HCT116 (cell line): Measurements from ENCODE around the gene TMA7B. TPM values are rescaled to one million over a fixed set of nuclear protein-coding genes. Genes with fewer than 3 reads are reported as not detected.

Experiments used
- ATAC-seq: fragments of 200-7000 bp; cut with Tn5 transposase; 2 replicates; pipeline ENCODE4 v1.9.1; 2020; ENCODE audit warnings: mild to moderate bottlenecking, moderate library complexity
- BruUV-seq: library from RNA; stranded (reverse); fragments of 400-500 nt; replicated peaks from 2 replicates; lab custom pipeline; 2021; lab: Mats Ljungman, UMichigan
- CTCF ChIA-PET: fragments of 300-600 bp; sonication (Branson Sonifier 250); formaldehyde crosslinking; loops from one replicate; lab custom pipeline; 2021; ENCODE audit warnings: antibody characterized with exemption; lab: Charles Lee
- POLR2A ChIA-PET: fragments of 300-600, 350-600 bp; sonication (Branson Sonifier 250); formaldehyde crosslinking; loops from one replicate; lab custom pipeline; 2021; ENCODE audit warnings: antibody characterized with exemption; lab: Charles Lee
- RAD21 ChIA-PET, 2 experiments: fragments of 300-600 bp; sonication (Branson Sonifier 250); formaldehyde crosslinking; loops; one replicate each; lab custom pipeline; 2023; ENCODE audit warnings: low total read pairs in 2 of 2; ENCODE audit not compliant: uncharacterized antibody in 2 of 2, unreplicated experiment in 2 of 2, low non-redundant PET in 1 of 2; lab: Charles Lee
- DNase-seq: peaks from one replicate; pipeline ENCODE4 v3.0.0-alpha.2; 2010; ENCODE audit warnings: low read depth, low spot score
- H2AFZ ChIP-seq: fragments of 200-600 bp; shearing (Covaris generic), sonication (generic); 2 replicates; pipeline ENCODE4 v1.6.1; 2017; ENCODE audit warnings: low read depth, mixed run types, mixed read lengths, antibody characterized with exemption, low read length; ENCODE audit not compliant: poor library complexity, severe bottlenecking
- H3K27ac ChIP-seq: 2 replicates; pipeline ENCODE4 v1.5.1; 2012; ENCODE audit warnings: low read depth, low read length
- H3K27me3 ChIP-seq: fragments of 200-600 bp; sonication (generic); 2 replicates; pipeline ENCODE4 v1.6.1; 2016; ENCODE audit warnings: mixed run types, low read length, mixed read lengths; ENCODE audit not compliant: insufficient read depth
- H3K36me3 ChIP-seq, 2 experiments: fragments of 200-500 bp in 1 of 2; fragments of 200-600 bp in 1 of 2; sonication (Bioruptor generic) in 1 of 2; sonication (generic) in 1 of 2; 2 replicates each; pipeline versions ENCODE4 v1.5.1 to v1.6.1; 2014 to 2016; ENCODE audit warnings: low read length in 2 of 2, inconsistent platforms in 1 of 2, mixed read lengths in 1 of 2, mixed run types in 1 of 2; ENCODE audit not compliant: insufficient read depth in 2 of 2, control insufficient read depth in 1 of 2
- H3K4me1 ChIP-seq, 2 experiments: fragments of 200-600 bp in 1 of 2; sonication (generic) in 1 of 2; 2 replicates each; pipeline versions ENCODE4 v1.5.1 to v1.6.1; 2012 to 2017; ENCODE audit warnings: low read length in 2 of 2, inconsistent platforms in 1 of 2, mild to moderate bottlenecking in 1 of 2, mixed read lengths in 1 of 2, mixed run types in 1 of 2, moderate library complexity in 1 of 2; ENCODE audit not compliant: insufficient read depth in 2 of 2, control insufficient read depth in 1 of 2
- H3K4me2 ChIP-seq: fragments of 200-600 bp; sonication (generic); 2 replicates; pipeline ENCODE4 v1.6.1; 2017; ENCODE audit warnings: mixed run types, low read length, mixed read lengths
- H3K4me3 ChIP-seq, 2 experiments: fragments of 200-600 bp in 1 of 2; sonication (generic) in 1 of 2; replicated peaks in 1 of 2; 2 replicates each; pipeline ENCODE4 v1.5.1; 2011 to 2016; ENCODE audit warnings: low read length in 2 of 2, control low read depth in 1 of 2, low read depth in 1 of 2, mild to moderate bottlenecking in 1 of 2, mixed read lengths in 1 of 2, mixed run types in 1 of 2
- H3K79me2 ChIP-seq: fragments of 200-600 bp; sonication (generic); 2 replicates; pipeline ENCODE4 v1.6.1; 2017; ENCODE audit warnings: mild to moderate bottlenecking, mixed run types, low read length, moderate library complexity, mixed read lengths; ENCODE audit not compliant: insufficient read depth
- H3K9ac ChIP-seq: fragments of 200-600 bp; sonication (generic); 2 replicates; pipeline ENCODE4 v1.6.1; 2016; ENCODE audit warnings: low read length, mixed read lengths
- H3K9me2 ChIP-seq: fragments of 200-600 bp; sonication (generic), shearing (Covaris generic); 2 replicates; pipeline ENCODE4 v1.6.1; 2017; ENCODE audit warnings: mixed run types, mild to moderate bottlenecking, moderate library complexity; ENCODE audit not compliant: insufficient read depth
- H3K9me3 ChIP-seq, 2 experiments: fragments of 200-500 bp in 1 of 2; fragments of 200-600 bp in 1 of 2; sonication (Bioruptor generic) in 1 of 2; sonication (generic) in 1 of 2; 2 replicates each; pipeline ENCODE4 v1.6.1; 2014 to 2017; ENCODE audit warnings: low read length in 2 of 2, mixed read lengths in 2 of 2, inconsistent platforms in 1 of 2, low read depth in 1 of 2, mild to moderate bottlenecking in 1 of 2, mixed run types in 1 of 2, moderate library complexity in 1 of 2; ENCODE audit not compliant: control insufficient read depth in 1 of 2, insufficient read depth in 1 of 2
- H4K20me1 ChIP-seq: fragments of 200-600 bp; sonication (generic), shearing (Covaris generic); 2 replicates; pipeline ENCODE4 v1.6.1; 2017; ENCODE audit warnings: mixed run types, mild to moderate bottlenecking, moderate library complexity; ENCODE audit not compliant: insufficient read depth
- CBX3 ChIP-seq: IDR thresholded peaks from 2 replicates; pipeline ENCODE4 v1.6.1; 2012; ENCODE audit warnings: low read depth
- CEBPB ChIP-seq: IDR thresholded peaks from 2 replicates; pipeline ENCODE4 v1.6.1; 2012; ENCODE audit warnings: low read depth
- FOSL1 ChIP-seq: IDR thresholded peaks from 2 replicates; pipeline ENCODE4 v1.6.1; 2012; ENCODE audit warnings: low read depth
- JUND ChIP-seq: IDR thresholded peaks from 2 replicates; pipeline ENCODE4 v1.6.1; 2012
- POLR2A ChIP-seq: IDR thresholded peaks from 2 replicates; pipeline ENCODE4 v1.7.0; 2011; ENCODE audit warnings: borderline replicate concordance; ENCODE audit not compliant: insufficient read depth, insufficient read length; ENCODE audit errors: extremely low read depth
- POLR2AphosphoS5 ChIP-seq: IDR thresholded peaks from 2 replicates; pipeline ENCODE4 v1.6.1; 2011; ENCODE audit warnings: mild to moderate bottlenecking, low read depth, low read length, moderate library complexity
- SIN3A ChIP-seq: IDR thresholded peaks from 2 replicates; pipeline ENCODE4 v1.6.1; 2012; ENCODE audit warnings: low read depth
- TCF7L2 ChIP-seq: IDR thresholded peaks from 2 replicates; pipeline ENCODE4 v1.7.0; 2011; ENCODE audit warnings: borderline replicate concordance, inconsistent platforms; ENCODE audit not compliant: insufficient read depth, insufficient read length; ENCODE audit errors: extremely low read depth
- ZBTB33 ChIP-seq: IDR thresholded peaks from 2 replicates; pipeline ENCODE4 v1.6.1; 2011; ENCODE audit warnings: mild to moderate bottlenecking, low read length, moderate library complexity; ENCODE audit not compliant: insufficient replicate concordance; ENCODE audit errors: extremely low read depth
- ZFX ChIP-seq: fragments of 450-650 bp; IDR thresholded peaks from 2 replicates; pipeline ENCODE4 v1.6.1; 2017
- ZNF274 ChIP-seq: fragments of 200-500 bp; sonication (Bioruptor generic); IDR thresholded peaks from 2 replicates; pipeline ENCODE4 v1.6.1; 2014; ENCODE audit warnings: mild to moderate bottlenecking, low read depth, low read length, inconsistent platforms
- intact Hi-C: fragments of 100-400 bp; cut with micrococcal nuclease; formaldehyde crosslinking; loops from 2 replicates; pipeline ENCODE4 v1.10.0; 2022
- total RNA-seq: library from RNA; stranded (reverse); gene quantifications from one replicate; pipeline ENCODE4 v1.2.1, GENCODE V29; 2021; ENCODE audit not compliant: unreplicated experiment
- TF ChIP-seq, protein P1 (sequence below): IDR thresholded peaks from 2 replicates; pipeline ENCODE4 v1.6.1; 2012

TMA7B gene
- total RNA-seq, 1 experiment from 2014 or later: not detected

DNA sequence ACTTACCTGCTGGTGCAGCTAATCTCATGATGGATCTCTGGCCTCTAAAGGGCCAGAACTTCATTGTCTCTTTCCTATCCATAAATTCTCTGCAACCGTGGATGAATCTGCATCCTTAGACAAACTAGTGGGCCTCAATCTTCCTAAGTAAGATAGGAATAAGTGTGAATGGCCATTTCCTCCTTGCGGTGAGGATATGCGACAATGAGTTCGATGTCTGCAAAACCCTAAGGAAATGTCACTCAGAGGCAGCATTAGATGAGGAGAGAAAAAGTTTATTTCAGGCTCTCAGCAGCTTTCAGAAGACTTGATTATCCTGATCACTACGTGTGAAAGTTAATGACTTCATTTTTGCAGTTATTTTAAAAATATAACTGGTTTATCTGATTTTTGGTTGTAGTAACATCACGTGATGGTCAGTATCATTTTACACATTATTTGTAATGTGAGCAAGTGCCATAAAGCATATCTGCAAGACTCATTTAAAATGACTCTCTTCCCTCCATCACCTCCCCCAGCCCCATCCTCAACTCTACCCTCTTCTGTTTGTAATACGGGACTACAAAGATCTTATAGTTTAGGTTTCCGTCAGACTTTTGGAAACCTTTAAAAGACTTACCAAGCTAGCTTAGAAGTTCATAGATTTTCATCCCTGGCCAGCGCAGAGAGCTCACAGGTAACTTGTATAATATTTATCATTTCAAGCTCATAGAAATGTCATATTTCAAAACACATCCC is 49.2 kb upstream of the TMA7B start:
- intact Hi-C loops: no loop called here
- Histone ChIP-seq H3K4me2 (no peak overlapping the region), H3K4me3 (no peak overlapping the region), H3K27me3 (peaks cover 61% of the 10 kb centered on the region), H3K9me3 (no peaks in the 10 kb centered on the region), H2AFZ (no peak overlapping the region), H3K79me2 (no peaks in the 10 kb centered on the region), H3K36me3 (no peaks in the 10 kb centered on the region), H3K9ac (no peak overlapping the region), H3K4me1 (no peaks in the 10 kb centered on the region), H4K20me1 (no peaks in the 10 kb centered on the region), H3K27ac (no peak overlapping the region), H3K9me2 (no peaks in the 10 kb centered on the region)
- ChIA-PET POLR2A (no interaction called here), RAD21 (no interaction called here), CTCF (no interaction called here)
- no TSS peak for BruUV-seq
- ATAC-seq (no peak), DNase-seq (no peak)
- TF ChIP-seq TCF7L2 (no peak), CEBPB (no peak)

GRCh38 chr22:39913321-39913720 is 46.9 kb upstream of the TMA7B start:
- ATAC-seq (no peak), DNase-seq (no peak)
- Histone ChIP-seq H3K4me1 (no peaks in the 10 kb centered on the region), H3K9me2 (no peaks in the 10 kb centered on the region), H3K79me2 (no peaks in the 10 kb centered on the region), H3K9me3 (no peaks in the 10 kb centered on the region), H3K4me2 (no peak overlapping the region), H3K27me3 (peaks cover 71% of the 10 kb centered on the region), H3K4me3 (no peak overlapping the region), H3K9ac (no peak overlapping the region), H4K20me1 (no peaks in the 10 kb centered on the region), H3K36me3 (no peaks in the 10 kb centered on the region), H3K27ac (no peak overlapping the region), H2AFZ (no peak overlapping the region)
- RAD21 ChIA-PET: no interaction called here
- BruUV-seq: no TSS peak
- TF ChIP-seq, protein P1, sequence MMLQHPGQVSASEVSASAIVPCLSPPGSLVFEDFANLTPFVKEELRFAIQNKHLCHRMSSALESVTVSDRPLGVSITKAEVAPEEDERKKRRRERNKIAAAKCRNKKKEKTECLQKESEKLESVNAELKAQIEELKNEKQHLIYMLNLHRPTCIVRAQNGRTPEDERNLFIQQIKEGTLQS: no peak
- TF ChIP-seq POLR2AphosphoS5 (no peak), POLR2A (no peak), CEBPB (no peak), JUND (no peak), TCF7L2 (no peak), ZFX (no peak), SIN3A (no peak), FOSL1 (no peak), ZBTB33 (no peak), CBX3 (no peak), ZNF274 (no peak)
- intact Hi-C loops: no loop called here
- CTCF ChIA-PET: no interaction called here
- POLR2A ChIA-PET: no interaction called here
